ENCODE measurements around the gene RASL10A.

The RASL10A gene

DNA sequence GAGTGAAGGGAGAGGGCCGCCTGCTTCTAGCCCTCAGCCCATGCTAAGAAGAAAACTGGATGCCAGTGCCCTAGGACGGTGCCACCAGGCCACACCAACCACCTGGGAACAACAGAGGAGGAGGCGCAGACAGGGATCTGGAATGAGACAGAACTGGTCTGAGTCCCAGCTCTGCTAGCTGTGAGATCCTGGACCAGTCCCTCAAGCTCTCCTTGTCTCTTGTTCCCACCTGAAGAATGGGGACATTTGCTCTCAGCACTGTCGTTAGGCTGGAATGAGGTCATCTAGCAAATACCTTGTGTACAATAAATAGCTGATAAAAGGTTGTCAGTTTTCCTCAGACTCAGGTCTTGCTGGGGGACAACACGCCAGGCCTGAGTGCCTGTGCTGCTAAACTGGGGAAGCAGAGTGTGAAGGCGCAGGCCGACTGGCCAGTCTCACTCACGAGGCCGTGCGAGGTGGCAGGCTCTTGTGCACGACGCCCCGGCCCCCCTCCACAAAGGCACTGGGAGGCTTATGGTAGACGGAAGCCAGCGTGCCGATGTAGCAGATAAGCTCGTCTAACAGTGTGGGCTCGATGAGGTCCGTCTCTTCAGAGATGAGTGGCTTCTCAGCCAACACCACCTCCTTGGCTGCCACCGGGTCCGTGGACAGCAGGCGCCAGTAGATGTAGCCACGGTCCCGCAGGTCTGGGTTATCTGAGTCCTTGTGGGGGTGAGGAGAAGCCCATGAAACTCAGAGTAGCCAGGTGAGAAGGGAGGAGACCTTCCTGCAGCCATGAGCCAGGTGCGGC is 25.8 kb upstream of the RASL10A start:
- DNase-seq = no peak
- in situ Hi-C loops (cut with HindIII; ENCODE audit: low pct_ligation_motif_present, low pct_unique_long_range_greater_than_20kb, low sequenced_read_pairs) = no loop called here

DNA sequence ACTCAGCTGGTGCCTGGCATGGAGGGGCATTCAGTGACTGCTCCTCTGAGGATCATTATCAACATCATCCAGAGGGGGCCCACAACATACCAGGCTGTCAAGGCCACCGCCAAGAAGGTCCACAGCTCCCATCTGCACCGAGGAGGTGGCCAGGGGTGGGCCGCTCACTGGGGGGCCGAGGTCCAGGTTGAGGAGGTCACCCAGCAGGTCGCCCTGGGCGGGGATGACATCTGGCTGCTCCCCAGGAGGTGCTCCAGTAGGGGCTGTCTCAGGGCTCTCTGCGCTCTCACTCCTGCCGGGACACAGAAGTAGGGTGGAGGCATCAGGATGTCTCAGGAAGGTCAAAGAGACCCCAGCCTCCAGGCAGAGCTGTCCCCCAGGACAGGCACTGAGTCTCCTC is 25.1 kb upstream of the RASL10A start:
- DNase-seq = no peak
- in situ Hi-C loops (cut with HindIII; ENCODE audit: low pct_ligation_motif_present, low pct_unique_long_range_greater_than_20kb, low sequenced_read_pairs) = no loop called here

GRCh38 chr22:29339381-29340235 is 24.1 kb upstream of the RASL10A start:
- in situ Hi-C loops (cut with HindIII; ENCODE audit: low pct_ligation_motif_present, low pct_unique_long_range_greater_than_20kb, low sequenced_read_pairs) = no loop called here
- DNase-seq = no peak

GRCh38 chr22:29338398-29338797 is 22.9 kb upstream of the RASL10A start:
- in situ Hi-C loops (cut with HindIII; ENCODE audit: low pct_ligation_motif_present, low pct_unique_long_range_greater_than_20kb, low sequenced_read_pairs) = no loop called here
- no peak for DNase-seq

- DNase-seq = no peak
- in situ Hi-C loops (cut with HindIII; ENCODE audit: low pct_ligation_motif_present, low pct_unique_long_range_greater_than_20kb, low sequenced_read_pairs) = no loop called here
Observed at GRCh38 chr22:29337631-29338284, 22.3 kb upstream of the RASL10A start.

- no peak for DNase-seq
- in situ Hi-C loops (cut with HindIII; ENCODE audit: low pct_ligation_motif_present, low pct_unique_long_range_greater_than_20kb, low sequenced_read_pairs) = no loop called here
Observed at GRCh38 chr22:29336751-29337490, 21.4 kb upstream of the RASL10A start.

DNA sequence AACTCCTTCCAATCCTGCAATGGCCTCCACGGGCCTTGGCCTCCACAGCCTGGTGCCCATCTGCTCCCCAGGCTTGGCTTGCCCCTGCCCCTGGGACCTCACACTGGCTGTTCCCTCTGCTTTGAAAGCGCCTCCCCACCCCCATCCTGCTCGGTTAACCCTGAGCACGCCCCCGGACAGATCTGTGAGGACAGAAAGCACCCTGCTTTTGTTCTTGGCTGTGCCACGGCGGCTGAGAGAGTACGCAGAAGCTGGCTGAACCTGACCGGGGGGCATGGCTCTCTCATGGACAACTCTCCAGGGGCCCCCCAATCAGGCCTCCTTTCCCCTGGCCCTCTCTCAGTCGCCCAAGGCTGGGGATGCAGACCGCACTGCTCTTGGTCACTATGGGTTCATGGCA is 20.2 kb upstream of the RASL10A start:
- no peak for DNase-seq
- in situ Hi-C loops (cut with HindIII; ENCODE audit: low pct_ligation_motif_present, low pct_unique_long_range_greater_than_20kb, low sequenced_read_pairs) = no loop called here

GRCh38 chr22:29334696-29335344 is 19.3 kb upstream of the RASL10A start:
- DNase-seq = no peak
- in situ Hi-C loops (cut with HindIII; ENCODE audit: low pct_ligation_motif_present, low pct_unique_long_range_greater_than_20kb, low sequenced_read_pairs) = no loop called here

DNA sequence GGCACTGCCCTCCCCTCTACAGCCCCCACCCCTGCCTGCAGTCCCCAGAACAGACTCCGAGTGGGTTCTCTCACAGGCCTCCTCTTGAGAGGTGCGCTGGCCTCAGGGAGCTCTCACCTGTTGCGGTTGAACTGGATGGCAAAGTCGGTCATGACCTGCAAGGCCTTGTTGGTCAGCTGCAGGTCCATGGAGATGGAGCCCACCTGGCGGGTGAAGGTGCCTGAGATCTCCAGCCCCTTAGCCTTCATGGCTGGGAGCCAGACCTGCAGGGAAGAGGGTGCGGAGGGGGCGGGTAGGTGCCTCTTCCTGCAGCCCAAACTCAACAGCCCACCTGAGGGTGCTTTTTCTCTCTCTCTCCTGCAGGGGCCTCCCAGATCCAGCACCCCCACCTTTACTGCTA is 18.7 kb upstream of the RASL10A start:
- no peak for DNase-seq
- in situ Hi-C loops (cut with HindIII; ENCODE audit: low pct_ligation_motif_present, low pct_unique_long_range_greater_than_20kb, low sequenced_read_pairs) = no loop called here

GRCh38 chr22:29332886-29333496 is 17.5 kb upstream of the RASL10A start:
- in situ Hi-C loops (cut with HindIII; ENCODE audit: low pct_ligation_motif_present, low pct_unique_long_range_greater_than_20kb, low sequenced_read_pairs) = no loop called here
- DNase-seq = no peak

DNA sequence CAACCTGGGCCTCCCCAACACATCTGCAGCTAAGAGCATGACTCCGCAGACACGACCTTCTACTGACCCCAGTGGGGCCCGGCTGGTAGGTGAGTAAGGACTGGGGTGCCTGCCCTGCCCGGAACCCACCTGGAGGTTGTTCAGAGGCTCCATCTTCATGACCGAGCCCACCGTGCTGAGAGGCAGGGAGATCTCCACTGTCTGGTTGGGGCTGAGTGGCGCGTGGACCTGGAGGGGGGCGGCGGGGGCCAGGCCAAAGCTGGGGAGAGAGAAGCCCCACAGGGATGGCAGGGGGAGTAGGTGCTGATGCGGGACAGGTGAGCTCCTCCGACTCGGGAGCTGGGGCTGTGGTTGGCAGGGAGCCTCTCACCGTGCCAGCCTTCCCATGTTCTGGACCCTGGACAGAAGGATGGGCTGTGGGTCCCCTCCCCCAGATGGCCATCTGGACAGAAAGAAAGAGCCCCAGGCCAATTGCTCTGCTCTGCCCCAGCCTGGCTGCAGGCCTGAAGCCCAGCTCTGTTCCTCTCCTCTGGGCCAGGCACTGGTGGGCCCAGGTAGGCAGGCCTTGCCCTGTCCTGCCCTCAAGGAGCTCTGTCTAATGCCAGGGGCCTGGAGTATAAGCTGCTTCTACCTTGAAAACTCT is 16.3 kb upstream of the RASL10A start:
- no peak for DNase-seq
- in situ Hi-C loops (cut with HindIII; ENCODE audit: low pct_ligation_motif_present, low pct_unique_long_range_greater_than_20kb, low sequenced_read_pairs) = no loop called here

DNA sequence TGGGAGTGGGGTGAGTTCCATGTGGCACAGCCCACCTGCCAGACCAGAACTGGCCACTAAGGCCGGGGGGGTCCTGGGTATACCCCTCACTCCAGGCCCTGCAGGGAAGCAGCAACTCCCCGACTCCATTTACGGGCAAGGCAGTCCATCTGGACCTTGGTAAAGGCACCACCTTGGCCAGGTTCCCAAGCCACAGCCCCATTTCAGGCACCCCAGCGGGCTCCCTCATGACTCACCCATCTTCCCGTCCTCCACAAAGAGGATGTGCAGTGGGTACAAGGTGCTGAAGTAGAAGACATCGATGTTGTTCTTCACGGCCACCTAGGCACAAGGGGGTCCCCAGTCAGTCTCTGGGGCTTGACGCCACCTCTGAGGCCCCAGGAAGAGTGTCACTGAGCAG is 15.7 kb upstream of the RASL10A start:
- in situ Hi-C loops (cut with HindIII; ENCODE audit: low pct_ligation_motif_present, low pct_unique_long_range_greater_than_20kb, low sequenced_read_pairs) = no loop called here
- DNase-seq = no peak

DNA sequence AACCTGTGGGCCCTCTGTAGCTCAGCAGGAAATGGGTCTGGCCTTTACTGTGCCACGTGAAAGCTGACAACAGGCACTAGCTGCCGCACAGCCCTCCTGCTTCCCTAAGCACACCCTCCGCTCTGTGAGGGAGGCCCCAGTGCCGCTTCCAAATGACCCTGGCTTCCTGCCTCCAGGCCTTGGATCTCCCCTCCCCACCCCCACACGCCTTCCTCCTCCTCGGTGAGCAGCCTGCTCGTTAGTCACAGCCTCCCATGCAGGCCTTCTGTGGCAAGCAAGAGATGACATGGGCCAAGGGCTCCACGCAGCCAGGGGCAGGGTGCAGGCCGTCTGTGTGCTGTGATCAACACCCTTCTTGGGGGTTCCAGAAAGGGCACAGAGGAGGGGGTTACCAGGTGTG is 15.3 kb upstream of the RASL10A start:
- in situ Hi-C loops (cut with HindIII; ENCODE audit: low pct_ligation_motif_present, low pct_unique_long_range_greater_than_20kb, low sequenced_read_pairs) = no loop called here
- no peak for DNase-seq

GRCh38 chr22:29330291-29330690 is 14.8 kb upstream of the RASL10A start:
- in situ Hi-C loops (cut with HindIII; ENCODE audit: low pct_ligation_motif_present, low pct_unique_long_range_greater_than_20kb, low sequenced_read_pairs) = no loop called here
- DNase-seq = no peak

DNA sequence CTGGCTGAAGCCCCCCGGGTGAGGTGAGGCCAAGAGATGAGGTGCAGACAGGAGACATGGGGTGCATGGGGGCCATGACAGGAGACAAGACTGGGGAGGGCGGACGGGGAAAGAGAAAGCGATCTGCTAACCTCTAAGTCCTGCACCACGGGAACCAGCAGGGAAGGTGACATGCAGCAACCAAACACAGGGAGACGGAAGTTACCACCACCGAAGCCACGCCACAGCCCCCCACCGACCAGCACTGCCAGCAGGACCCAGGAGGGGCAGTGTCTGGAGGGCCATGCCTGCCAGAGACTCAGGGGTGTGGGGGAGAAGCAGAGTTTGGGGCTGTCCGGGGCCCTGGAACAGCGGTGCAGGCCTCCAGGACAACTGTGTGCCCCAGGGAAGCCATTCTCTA is 14.1 kb upstream of the RASL10A start:
- in situ Hi-C loops (cut with HindIII; ENCODE audit: low pct_ligation_motif_present, low pct_unique_long_range_greater_than_20kb, low sequenced_read_pairs) = no loop called here
- no peak for DNase-seq

GRCh38 chr22:29328566-29329500 is 13.3 kb upstream of the RASL10A start:
- in situ Hi-C loops (cut with HindIII; ENCODE audit: low pct_ligation_motif_present, low pct_unique_long_range_greater_than_20kb, low sequenced_read_pairs) = no loop called here
- DNase-seq = no peak

DNA sequence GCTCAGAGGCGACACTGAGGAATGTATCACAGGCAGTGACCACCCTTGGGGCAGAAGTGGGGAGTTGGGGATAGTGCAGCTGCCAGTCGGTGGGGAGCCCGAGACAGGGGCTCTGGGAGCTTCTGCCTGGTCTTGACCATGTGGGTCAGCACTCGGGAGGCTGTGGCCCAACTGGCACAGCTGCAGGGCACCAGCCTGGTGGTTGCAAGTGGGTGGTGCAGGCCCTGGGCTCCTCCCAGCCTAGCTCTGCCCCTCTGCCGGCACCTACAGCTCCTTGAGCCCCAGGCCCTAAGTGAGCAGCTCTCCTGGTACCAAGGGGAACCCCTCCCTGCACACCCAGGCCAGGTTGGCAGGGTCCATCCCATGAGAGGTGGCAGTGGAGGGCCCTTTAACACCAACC is 12.6 kb upstream of the RASL10A start:
- no peak for DNase-seq
- in situ Hi-C loops (cut with HindIII; ENCODE audit: low pct_ligation_motif_present, low pct_unique_long_range_greater_than_20kb, low sequenced_read_pairs) = no loop called here

Measured in ACHN (cell line).